Kidney capillary endothelial cell (primary cell): ENCODE data around the gene PHC2.

Source experiments
- DNase-seq: peaks from one replicate; pipeline ENCODE4 v3.0.0-alpha.2; 2018; ENCODE audit warnings: low spot score

Gene PHC2

GRCh38 chr1:33388805-33389771 lies 41.8 kb downstream of the PHC2 start:
- no peak for DNase-seq

- DNase-seq: no peak
Observed at GRCh38 chr1:33387625-33388024, 43.3 kb downstream of the PHC2 start.

- DNase-seq: no peak
Observed at GRCh38 chr1:33385251-33385650, 45.6 kb downstream of the PHC2 start.

GRCh38 chr1:33384040-33384812 lies 46.7 kb downstream of the PHC2 start:
- DNase-seq: no peak

GRCh38 chr1:33383489-33383888 lies 47.4 kb downstream of the PHC2 start:
- DNase-seq: no peak

- DNase-seq: no peak
Observed at GRCh38 chr1:33382661-33383415, 48.1 kb downstream of the PHC2 start.

GRCh38 chr1:33381977-33382376 lies 48.9 kb downstream of the PHC2 start:
- no peak for DNase-seq

GRCh38 chr1:33380811-33381210 lies 50.1 kb downstream of the PHC2 start:
- DNase-seq: no peak

- DNase-seq: no peak
Observed at GRCh38 chr1:33379631-33380354, 51.1 kb downstream of the PHC2 start.

GRCh38 chr1:33378976-33379375 lies 51.9 kb downstream of the PHC2 start:
- no peak for DNase-seq

GRCh38 chr1:33378524-33378923 lies 52.4 kb downstream of the PHC2 start:
- no peak for DNase-seq

- no peak for DNase-seq
Observed at GRCh38 chr1:33377756-33378155, 53.1 kb downstream of the PHC2 start.

GRCh38 chr1:33377013-33377412 lies 53.9 kb downstream of the PHC2 start:
- no peak for DNase-seq

GRCh38 chr1:33375316-33375715 lies 55.6 kb downstream of the PHC2 start:
- no peak for DNase-seq

GRCh38 chr1:33374336-33375105 lies 56.4 kb downstream of the PHC2 start:
- no peak for DNase-seq

- DNase-seq: no peak
Observed at GRCh38 chr1:33373606-33374005, 57.3 kb downstream of the PHC2 start.

- no peak for DNase-seq
Observed at GRCh38 chr1:33372677-33373076, 58.2 kb downstream of the PHC2 start.

- DNase-seq: no peak
Observed at GRCh38 chr1:33372162-33372561, 58.7 kb downstream of the PHC2 start.

- no peak for DNase-seq
Observed at GRCh38 chr1:33371334-33371733, 59.6 kb downstream of the PHC2 start.

GRCh38 chr1:33370827-33371226 lies 60.1 kb downstream of the PHC2 start:
- DNase-seq: no peak

- no peak for DNase-seq
Observed at GRCh38 chr1:33370301-33370700, 60.6 kb downstream of the PHC2 start.
